OCI-LY7 (cell line): ENCODE results near the gene OTUD7B. TPM values are rescaled to one million over a fixed set of nuclear protein-coding genes. Genes with fewer than 3 reads are reported as not detected.
"Not testable (repeated sequence)": the region's sequence is repeated elsewhere in the genome, so short reads cannot be mapped to it uniquely, and the experiment has no call there.

ENCODE experiments used
- BruUV-seq: library from RNA; stranded (reverse); fragments of 400-500 nt; replicated peaks from 2 replicates; lab custom pipeline; 2021; lab: Mats Ljungman, UMichigan
- CTCF ChIA-PET: fragments of 300-600 bp; sonication (Branson Sonifier 250); formaldehyde crosslinking; loops from one replicate; lab custom pipeline; 2022; ENCODE audit warnings: antibody characterized with exemption; ENCODE audit not compliant: unreplicated experiment; lab: Charles Lee
- POLR2A ChIA-PET: fragments of 300-600 bp; sonication (Branson Sonifier 250); formaldehyde crosslinking; loops from one replicate; lab custom pipeline; 2022; ENCODE audit warnings: antibody characterized with exemption; lab: Charles Lee
- DNase-seq: peaks from one replicate; pipeline ENCODE4 v3.0.0-alpha.2; 2015; ENCODE audit warnings: low spot score
- H2AFZ ChIP-seq: fragments of 200-600 bp; sonication (generic), shearing (Covaris generic); 2 replicates; pipeline ENCODE4 v1.6.1; 2014; ENCODE audit warnings: mild to moderate bottlenecking, antibody characterized with exemption, low read length, moderate library complexity
- H3K27ac ChIP-seq: fragments of 200-600 bp; sonication (generic); 2 replicates; pipeline ENCODE4 v1.5.1; 2014; ENCODE audit warnings: mixed run types, low read depth, mild to moderate bottlenecking, moderate library complexity, low read length, inconsistent platforms; ENCODE audit not compliant: poor library complexity, severe bottlenecking
- H3K36me3 ChIP-seq: fragments of 200-600 bp; sonication (generic); 2 replicates; pipeline ENCODE4 v1.6.1; 2014; ENCODE audit warnings: mild to moderate bottlenecking, antibody characterized with exemption, low read length, moderate library complexity, mixed read lengths; ENCODE audit not compliant: insufficient read depth
- H3K4me1 ChIP-seq: fragments of 200-600 bp; sonication (generic); 2 replicates; pipeline ENCODE4 v1.5.1; 2014; ENCODE audit warnings: mild to moderate bottlenecking, low read length; ENCODE audit not compliant: insufficient read depth, poor library complexity, severe bottlenecking
- H3K4me2 ChIP-seq: fragments of 200-600 bp; sonication (generic); 2 replicates; pipeline ENCODE4 v1.6.1; 2014; ENCODE audit warnings: mild to moderate bottlenecking, low read length
- H3K4me3 ChIP-seq: fragments of 200-600 bp; sonication (generic); 2 replicates; pipeline ENCODE4 v1.5.1; 2014; ENCODE audit warnings: mild to moderate bottlenecking, low read depth, low read length; ENCODE audit not compliant: poor library complexity, severe bottlenecking
- H3K79me2 ChIP-seq: fragments of 200-600 bp; sonication (generic); 2 replicates; pipeline ENCODE4 v1.6.1; 2016; ENCODE audit warnings: low read depth, mild to moderate bottlenecking, low read length, moderate library complexity, mixed read lengths; ENCODE audit not compliant: insufficient read depth
- H3K9me2 ChIP-seq: fragments of 200-600 bp; sonication (generic); 2 replicates; pipeline ENCODE4 v1.6.1; 2016; ENCODE audit warnings: mild to moderate bottlenecking, low read length, mixed read lengths; ENCODE audit not compliant: insufficient read depth
- H3K9me3 ChIP-seq: fragments of 200-600 bp; sonication (generic); 2 replicates; pipeline ENCODE4 v1.6.1; 2014; ENCODE audit warnings: mild to moderate bottlenecking, mixed run types, low read length, mixed read lengths
- H4K20me1 ChIP-seq: fragments of 200-600 bp; sonication (generic); 2 replicates; pipeline ENCODE4 v1.6.1; 2014; ENCODE audit warnings: mild to moderate bottlenecking, antibody characterized with exemption, low read length, moderate library complexity, mixed read lengths; ENCODE audit not compliant: insufficient read depth
- EZH2phosphoT487 ChIP-seq: fragments of 200-600 bp; sonication (generic); IDR thresholded peaks from 2 replicates; pipeline ENCODE4 v1.6.1; 2018; ENCODE audit warnings: low read depth, borderline replicate concordance, mild to moderate bottlenecking, mixed run types, antibody characterized with exemption, low read length, moderate library complexity, mixed read lengths
- intact Hi-C: fragments of 100-400 bp; cut with micrococcal nuclease; formaldehyde crosslinking; loops from one replicate; pipeline ENCODE4 v1.10.0; 2022; ENCODE audit not compliant: unreplicated experiment
- total RNA-seq, 2 experiments: library from RNA; depleted of rRNA in 1 of 2; stranded (reverse); fragments of >200 nt in 1 of 2; shearing (Covaris generic) in 1 of 2; gene quantifications; 2 replicates each; pipeline ENCODE4 v1.2.3, GENCODE V29; 2014 to 2022
- TF ChIP-seq, protein P1 (sequence below): fragments of 200-600 bp; sonication (generic); conservative IDR thresholded peaks from 2 replicates; pipeline ENCODE4 v1.5.1; 2014; ENCODE audit warnings: mild to moderate bottlenecking, antibody characterized with exemption, low read length, moderate library complexity, mixed read lengths

OTUD7B gene
- total RNA-seq, 2 experiments from 2014 or later, result 1.7 to 4.3 TPM

GRCh38 chr1:149962736-149963135, 47.8 kb downstream of the OTUD7B start:
- H3K9me3 ChIP-seq, result no peaks in the 10 kb centered on the region
- H3K4me2 ChIP-seq, result no peak overlapping the region
- BruUV-seq, result no TSS peak
- DNase-seq, result no peak
- POLR2A ChIA-PET, result interaction anchor here (1.1 kb wide), 1 partner anchor 224 kb away, joined by 4 read pairs; no protein-coding TSS in a partner anchor
- no peaks in the 10 kb centered on the region for H3K9me2 ChIP-seq
- H3K4me1 ChIP-seq, result peaks cover 4% of the 10 kb centered on the region
- H3K79me2 ChIP-seq, result no peaks in the 10 kb centered on the region
- CTCF ChIA-PET, result interaction anchor here (0.9 to 1.0 kb wide), 2 partner anchors 203 to 224 kb away, joined by 3 to 5 read pairs; no protein-coding TSS in a partner anchor
- no peak overlapping the region for H2AFZ ChIP-seq
- no peak overlapping the region for H3K27ac ChIP-seq
- H3K36me3 ChIP-seq, result no peaks in the 10 kb centered on the region
- no peaks in the 10 kb centered on the region for H4K20me1 ChIP-seq
- intact Hi-C loops, result loop anchor here (1.0 kb wide), 3 partner anchors 88 to 225 kb away; no protein-coding TSS in a partner anchor
- TF ChIP-seq, protein P1, sequence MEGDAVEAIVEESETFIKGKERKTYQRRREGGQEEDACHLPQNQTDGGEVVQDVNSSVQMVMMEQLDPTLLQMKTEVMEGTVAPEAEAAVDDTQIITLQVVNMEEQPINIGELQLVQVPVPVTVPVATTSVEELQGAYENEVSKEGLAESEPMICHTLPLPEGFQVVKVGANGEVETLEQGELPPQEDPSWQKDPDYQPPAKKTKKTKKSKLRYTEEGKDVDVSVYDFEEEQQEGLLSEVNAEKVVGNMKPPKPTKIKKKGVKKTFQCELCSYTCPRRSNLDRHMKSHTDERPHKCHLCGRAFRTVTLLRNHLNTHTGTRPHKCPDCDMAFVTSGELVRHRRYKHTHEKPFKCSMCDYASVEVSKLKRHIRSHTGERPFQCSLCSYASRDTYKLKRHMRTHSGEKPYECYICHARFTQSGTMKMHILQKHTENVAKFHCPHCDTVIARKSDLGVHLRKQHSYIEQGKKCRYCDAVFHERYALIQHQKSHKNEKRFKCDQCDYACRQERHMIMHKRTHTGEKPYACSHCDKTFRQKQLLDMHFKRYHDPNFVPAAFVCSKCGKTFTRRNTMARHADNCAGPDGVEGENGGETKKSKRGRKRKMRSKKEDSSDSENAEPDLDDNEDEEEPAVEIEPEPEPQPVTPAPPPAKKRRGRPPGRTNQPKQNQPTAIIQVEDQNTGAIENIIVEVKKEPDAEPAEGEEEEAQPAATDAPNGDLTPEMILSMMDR, result no peak
- no peak for TF ChIP-seq EZH2phosphoT487
- H3K4me3 ChIP-seq, result no peak overlapping the region

DNA sequence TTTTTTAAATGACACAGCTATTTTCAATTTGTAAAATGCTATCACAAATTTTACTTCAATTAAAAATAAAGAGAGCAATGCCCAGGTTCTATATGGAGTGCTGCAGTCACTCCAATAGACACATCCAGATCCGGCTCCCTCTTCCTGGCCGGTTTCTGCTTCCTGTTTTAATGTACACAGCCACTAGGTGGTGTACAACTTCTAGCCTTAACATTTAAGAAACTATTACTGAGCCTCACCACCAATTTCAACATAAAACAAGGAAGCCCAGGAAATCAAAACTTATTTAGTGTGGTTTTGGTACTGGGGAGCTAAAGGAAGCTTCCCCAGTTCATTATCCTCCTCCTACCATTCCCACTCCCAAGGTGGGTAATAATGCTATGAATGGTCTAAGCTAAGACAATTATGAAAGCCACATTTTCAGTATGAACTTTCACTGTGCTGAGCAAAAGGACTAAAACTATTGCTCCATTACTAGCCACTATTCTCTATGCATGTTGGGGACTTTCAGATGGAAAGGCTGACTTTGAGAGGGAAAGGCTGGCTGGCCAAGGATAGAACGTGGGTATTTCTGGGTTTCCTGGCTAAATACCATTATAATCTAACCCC, 48.4 kb downstream of the OTUD7B start:
- DNase-seq, result peak; percentile 80
- Histone ChIP-seq H3K79me2 (no peaks in the 10 kb centered on the region), H3K9me3 (no peaks in the 10 kb centered on the region), H3K4me1 (peaks cover 4% of the 10 kb centered on the region), H4K20me1 (no peaks in the 10 kb centered on the region), H3K36me3 (no peaks in the 10 kb centered on the region), H3K4me2 (no peak overlapping the region), H3K4me3 (no peak overlapping the region), H2AFZ (peak overlapping the region; percentile 74), H3K9me2 (no peaks in the 10 kb centered on the region), H3K27ac (no peak overlapping the region)
- no peak for TF ChIP-seq EZH2phosphoT487
- TF ChIP-seq, protein P1, result peak; percentile 93
- ChIA-PET CTCF (interaction anchor here (0.9 to 1.0 kb wide), 2 partner anchors 204 to 225 kb away, joined by 3 to 5 read pairs; no protein-coding TSS in a partner anchor), POLR2A (interaction anchor here (0.6 to 1.1 kb wide), 2 partner anchors 101 to 225 kb away, joined by 3 to 4 read pairs; no protein-coding TSS in a partner anchor)
- BruUV-seq, result no TSS peak
- intact Hi-C loops, result loop anchor here (1.0 kb wide), 3 partner anchors 88 to 225 kb away; no protein-coding TSS in a partner anchor

DNA sequence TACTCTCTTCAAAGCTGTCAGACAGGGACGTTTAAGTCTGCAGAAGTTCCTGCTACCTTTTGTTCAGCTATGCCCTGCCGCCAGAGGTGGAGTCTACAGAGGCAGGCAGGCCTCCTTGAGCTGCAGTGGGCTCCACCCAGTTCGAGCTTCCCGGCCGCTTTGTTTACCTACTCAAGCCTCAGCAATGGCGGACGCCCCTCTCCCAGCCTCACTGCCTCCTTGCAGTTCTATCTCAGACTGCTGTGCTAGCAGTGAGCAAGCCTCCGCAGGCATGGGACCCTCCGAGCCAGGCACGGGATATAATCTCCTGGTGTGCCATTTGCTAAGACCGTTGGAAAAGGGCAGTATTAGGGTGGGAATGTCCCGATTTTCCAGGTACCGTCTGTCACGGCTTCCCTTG, 53.0 kb downstream of the OTUD7B start:
- POLR2A ChIA-PET, BruUV-seq, H3K79me2 ChIP-seq, H3K27ac ChIP-seq, H3K4me2 ChIP-seq, H3K9me2 ChIP-seq, H3K9me3 ChIP-seq, H3K36me3 ChIP-seq, H2AFZ ChIP-seq, CTCF ChIA-PET, H3K4me3 ChIP-seq, H4K20me1 ChIP-seq, H3K4me1 ChIP-seq, DNase-seq, intact Hi-C loops: not testable (repeated sequence)
